CD14-positive monocyte (primary cell): ENCODE data around the gene ESD. TPM values are rescaled to one million over a fixed set of nuclear protein-coding genes. Genes with fewer than 3 reads are reported as not detected.
A peak's percentile ranks its signal among the peaks of the same experiment; 100 is the strongest.

Experiments
- DNase-seq, 3 donors: peaks; one replicate each; pipeline ENCODE4 v3.0.0-alpha.2; 2011 to 2022
- H2AFZ ChIP-seq: 2 replicates; pipeline ENCODE4 v1.6.0; 2012; ENCODE audit warnings: mild to moderate bottlenecking, low read depth, low read length, inconsistent platforms; ENCODE audit not compliant: insufficient read depth, poor library complexity, severe bottlenecking
- H3K27ac ChIP-seq, 2 donors: 1 replicate in 1 of 2; 2 replicates in 1 of 2; pipeline ENCODE4 v1.5.1; 2012 to 2013; ENCODE audit warnings: low read length in 2 of 2, control low read depth in 1 of 2, inconsistent platforms in 1 of 2, low read depth in 1 of 2, mild to moderate bottlenecking in 1 of 2
- H3K27me3 ChIP-seq, 2 donors: one replicate each; pipeline versions ENCODE4 v1.6.0 to v1.6.1; 2011 to 2013; ENCODE audit warnings: low read length in 2 of 2; ENCODE audit not compliant: control insufficient read depth in 2 of 2, insufficient read depth in 2 of 2
- H3K36me3 ChIP-seq, 2 donors: replicated peaks in 1 of 2; 1 replicate in 1 of 2; 2 replicates in 1 of 2; pipeline versions ENCODE4 v1.5.1 to v1.6.1; 2012 to 2013; ENCODE audit warnings: low read length in 2 of 2, control low read depth in 1 of 2, inconsistent platforms in 1 of 2, mild to moderate bottlenecking in 1 of 2; ENCODE audit not compliant: insufficient read depth in 2 of 2, control insufficient read depth in 1 of 2
- H3K4me1 ChIP-seq, 2 donors: 1 replicate in 1 of 2; 2 replicates in 1 of 2; pipeline versions ENCODE4 v1.5.1 to v1.6.1; 2012 to 2013; ENCODE audit warnings: low read length in 2 of 2, control low read depth in 1 of 2, inconsistent platforms in 1 of 2, mild to moderate bottlenecking in 1 of 2, moderate library complexity in 1 of 2; ENCODE audit not compliant: insufficient read depth in 2 of 2, control insufficient read depth in 1 of 2
- H3K4me2 ChIP-seq: replicated peaks from 2 replicates; pipeline ENCODE3; 2012; ENCODE audit warnings: low read length, moderate library complexity, mild to moderate bottlenecking; ENCODE audit not compliant: poor library complexity, severe bottlenecking; ENCODE audit errors: extremely low read depth
- H3K4me3 ChIP-seq, 3 experiments: fragments of 200-600 bp in 1 of 3; sonication (generic) in 1 of 3; replicated peaks in 1 of 3; 1 replicate in 2 of 3; 2 replicates in 1 of 3; pipeline ENCODE4 v1.5.1; 2011 to 2013; ENCODE audit warnings: low read length in 3 of 3, mild to moderate bottlenecking in 3 of 3, control low read depth in 2 of 3, low read depth in 2 of 3, inconsistent platforms in 1 of 3, moderate library complexity in 1 of 3
- H3K79me2 ChIP-seq: 2 replicates; pipeline ENCODE4 v1.6.0; 2012; ENCODE audit warnings: mild to moderate bottlenecking, control low read depth, inconsistent platforms, low read length, moderate library complexity; ENCODE audit not compliant: insufficient read depth
- H3K9ac ChIP-seq: 2 replicates; pipeline ENCODE4 v1.6.0; 2017; ENCODE audit warnings: low read length, mild to moderate bottlenecking; ENCODE audit not compliant: insufficient read depth, poor library complexity, severe bottlenecking
- H3K9me3 ChIP-seq, 2 donors: replicated peaks in 1 of 2; 1 replicate in 1 of 2; 2 replicates in 1 of 2; pipeline versions ENCODE4 v1.5.1 to v1.6.1; 2012 to 2013; ENCODE audit warnings: low read length in 2 of 2, control low read depth in 1 of 2; ENCODE audit not compliant: control insufficient read depth in 1 of 2, insufficient read depth in 1 of 2
- H4K20me1 ChIP-seq: 2 replicates; pipeline ENCODE4 v1.6.0; 2012; ENCODE audit warnings: mild to moderate bottlenecking, low read length, control low read depth, moderate library complexity; ENCODE audit not compliant: insufficient read depth
- H3K27ac Mint-ChIP-seq, 7 donors: one replicate each; pipeline ENCODE4 v1.8.0; 2020; ENCODE audit warnings: mild to moderate bottlenecking in 7 of 7, mixed read lengths in 7 of 7, moderate library complexity in 6 of 7, inconsistent platforms in 2 of 7
- H3K27me3 Mint-ChIP-seq, 3 donors: one replicate each; pipeline ENCODE4 v1.8.0; 2021 to 2022; ENCODE audit warnings: low read depth in 3 of 3, mild to moderate bottlenecking in 3 of 3, mixed read lengths in 3 of 3, moderate library complexity in 3 of 3, inconsistent platforms in 1 of 3
- H3K36me3 Mint-ChIP-seq, 2 donors: one replicate each; pipeline ENCODE4 v1.8.0; 2020; ENCODE audit warnings: mixed read lengths in 2 of 2, inconsistent platforms in 1 of 2, mild to moderate bottlenecking in 1 of 2
- H3K4me1 Mint-ChIP-seq: one replicate; pipeline ENCODE4 v1.8.0; 2020; ENCODE audit warnings: mild to moderate bottlenecking, mixed read lengths
- H3K4me3 Mint-ChIP-seq, 2 donors: one replicate each; pipeline ENCODE4 v1.8.0; 2020; ENCODE audit warnings: mild to moderate bottlenecking in 2 of 2, mixed read lengths in 2 of 2, moderate library complexity in 1 of 2
- H3K9me3 Mint-ChIP-seq, 7 donors: one replicate each; pipeline ENCODE4 v1.8.0; 2020 to 2022; ENCODE audit warnings: mixed read lengths in 7 of 7, mild to moderate bottlenecking in 6 of 7, moderate library complexity in 6 of 7, inconsistent platforms in 2 of 7
- WGBS: methylation state at CpG from one replicate; pipeline ENCODE4 v1.1.5; 2013; ENCODE audit warnings: missing lambda C conversion rate; ENCODE audit not compliant: insufficient coverage; 5-methylcytosine and 5-hydroxymethylcytosine counted together
- intact Hi-C, 2 donors: fragments of 100-400 bp; cut with micrococcal nuclease; formaldehyde crosslinking; loops; one replicate each; pipeline versions ENCODE4 v1.15.0 to v1.15.1; 2023
- polyA plus RNA-seq, 3 donors: library from polyadenylated mRNA; depleted of rRNA in 1 of 3; unstranded in 2 of 3; stranded (reverse) in 1 of 3; fragments of 300-500 nt in 2 of 3; fragments of >200 nt in 1 of 3; fragmentation: Illumina TruSeq in 2 of 3; gene quantifications; 1 replicate in 2 of 3; 2 replicates in 1 of 3; pipeline ENCODE4 v1.2.3, GENCODE V29; 2012 to 2021
- TF ChIP-seq, protein P1 (sequence below): fragments of 200-600 bp; IDR thresholded peaks from one replicate; pipeline ENCODE4 v1.8.0; 2022; ENCODE audit warnings: antibody characterized with exemption, mild to moderate bottlenecking

ESD gene
- polyA plus RNA-seq, 3 donors: 46.8 to 147 (median 139) TPM

DNA sequence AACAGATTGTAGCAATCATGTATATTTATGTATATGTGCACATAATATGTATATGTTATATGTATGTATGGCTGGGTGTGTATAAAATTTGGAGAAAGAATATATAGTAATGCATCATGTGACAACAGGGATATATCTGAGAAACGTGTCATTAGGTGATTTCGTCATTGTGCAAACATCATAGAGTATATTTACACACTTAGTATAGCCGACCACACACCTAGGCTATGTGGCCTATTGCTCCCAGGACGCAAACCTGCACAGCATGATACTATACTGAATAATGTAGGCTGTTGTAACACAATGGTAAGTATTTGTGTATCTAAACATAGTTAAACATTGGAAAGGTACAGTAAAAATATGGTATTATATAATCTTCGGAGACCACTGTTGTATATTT lies 43.8 kb downstream of the ESD start:
- Mint-ChIP-seq H3K27ac (no peak overlapping the region), H3K9me3 (peaks cover 0 to 4% (median 1%) of the 10 kb centered on the region in 7 donors), H3K4me1 (peaks cover 56% of the 10 kb centered on the region), H3K36me3 (peaks cover 28 to 39% of the 10 kb centered on the region in 2 donors), H3K27me3 (peaks cover 15 to 19% (median 15%) of the 10 kb centered on the region in 3 donors), H3K4me3 (no peak overlapping the region)
- no peak overlapping the region for H2AFZ ChIP-seq
- peaks cover 44 to 48% of the 10 kb centered on the region in 2 donors for H3K4me1 ChIP-seq
- H4K20me1 ChIP-seq: peaks cover 8% of the 10 kb centered on the region
- no peak overlapping the region for H3K4me2 ChIP-seq
- no peak overlapping the region for H3K27ac ChIP-seq
- H3K9me3 ChIP-seq: no peaks in the 10 kb centered on the region
- WGBS: no CpG with 5 or more reads among the region's 5 CpGs
- H3K36me3 ChIP-seq: peaks cover 4 to 13% of the 10 kb centered on the region in 2 donors
- TF ChIP-seq, protein P1, sequence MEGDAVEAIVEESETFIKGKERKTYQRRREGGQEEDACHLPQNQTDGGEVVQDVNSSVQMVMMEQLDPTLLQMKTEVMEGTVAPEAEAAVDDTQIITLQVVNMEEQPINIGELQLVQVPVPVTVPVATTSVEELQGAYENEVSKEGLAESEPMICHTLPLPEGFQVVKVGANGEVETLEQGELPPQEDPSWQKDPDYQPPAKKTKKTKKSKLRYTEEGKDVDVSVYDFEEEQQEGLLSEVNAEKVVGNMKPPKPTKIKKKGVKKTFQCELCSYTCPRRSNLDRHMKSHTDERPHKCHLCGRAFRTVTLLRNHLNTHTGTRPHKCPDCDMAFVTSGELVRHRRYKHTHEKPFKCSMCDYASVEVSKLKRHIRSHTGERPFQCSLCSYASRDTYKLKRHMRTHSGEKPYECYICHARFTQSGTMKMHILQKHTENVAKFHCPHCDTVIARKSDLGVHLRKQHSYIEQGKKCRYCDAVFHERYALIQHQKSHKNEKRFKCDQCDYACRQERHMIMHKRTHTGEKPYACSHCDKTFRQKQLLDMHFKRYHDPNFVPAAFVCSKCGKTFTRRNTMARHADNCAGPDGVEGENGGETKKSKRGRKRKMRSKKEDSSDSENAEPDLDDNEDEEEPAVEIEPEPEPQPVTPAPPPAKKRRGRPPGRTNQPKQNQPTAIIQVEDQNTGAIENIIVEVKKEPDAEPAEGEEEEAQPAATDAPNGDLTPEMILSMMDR: no peak
- peaks cover 11 to 14% of the 10 kb centered on the region in 2 donors for H3K27me3 ChIP-seq
- intact Hi-C loops: no loop called here
- H3K79me2 ChIP-seq: no peaks in the 10 kb centered on the region
- no peak overlapping the region for H3K4me3 ChIP-seq
- DNase-seq: no peak
- H3K9ac ChIP-seq: no peak overlapping the region

DNA sequence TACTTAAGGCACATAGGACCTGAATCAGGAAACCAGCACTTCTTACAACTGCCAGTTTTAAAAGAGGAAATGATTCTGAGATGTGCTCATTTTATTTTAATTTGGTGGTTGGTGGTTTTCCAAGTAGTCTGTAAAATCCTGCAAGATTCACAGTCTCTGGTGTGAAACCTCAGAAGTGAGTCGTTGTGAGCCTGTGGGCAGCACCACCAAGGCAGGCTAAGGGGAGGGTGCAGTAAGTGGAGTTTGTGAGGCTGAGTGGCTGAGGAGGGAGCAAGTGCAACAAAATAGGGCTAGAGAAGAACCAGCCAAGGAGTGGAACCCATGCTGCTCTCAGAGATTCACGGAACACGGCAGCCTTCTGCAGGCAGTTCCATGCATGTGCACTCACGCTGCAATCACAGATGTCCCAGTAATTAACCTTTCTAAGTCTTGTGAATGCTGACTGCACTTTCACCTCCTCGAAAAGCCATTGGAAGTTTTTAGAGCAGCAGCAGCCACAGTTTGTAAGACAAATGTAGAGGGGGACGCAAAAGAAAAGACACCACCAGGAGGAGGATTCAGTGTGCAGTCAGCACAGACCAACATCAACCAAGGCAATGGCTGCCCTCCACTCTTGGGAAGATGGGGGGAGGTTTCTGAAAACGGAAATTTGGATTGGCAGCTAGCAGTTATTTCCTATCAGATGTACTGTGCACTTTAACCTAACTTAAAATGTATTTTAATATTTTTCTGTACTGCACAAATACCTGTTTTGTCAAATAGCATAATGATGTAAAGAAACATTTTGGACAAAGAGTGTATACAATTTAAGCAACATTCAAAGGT lies 44.9 kb downstream of the ESD start:
- H3K4me1 ChIP-seq: peaks cover 35 to 40% of the 10 kb centered on the region in 2 donors
- Mint-ChIP-seq H3K27ac (peak overlapping the region; percentile 65 to 82 (median 77)), H3K4me3 (peak overlapping the region; percentile 65 to 92), H3K27me3 (peaks cover 10 to 17% (median 15%) of the 10 kb centered on the region in 3 donors), H3K4me1 (peaks cover 48% of the 10 kb centered on the region), H3K9me3 (peaks cover 0 to 4% (median 0%) of the 10 kb centered on the region in 7 donors), H3K36me3 (peaks cover 33 to 44% of the 10 kb centered on the region in 2 donors)
- intact Hi-C loops: no loop called here
- peaks cover 4 to 19% of the 10 kb centered on the region in 2 donors for H3K36me3 ChIP-seq
- no peak overlapping the region for H3K9ac ChIP-seq
- H3K4me2 ChIP-seq: peak overlapping the region; percentile 59
- TF ChIP-seq, protein P1: no peak
- peaks cover 8% of the 10 kb centered on the region for H4K20me1 ChIP-seq
- DNase-seq: peak; percentile 74 to 80 (median 77)
- H2AFZ ChIP-seq: no peak overlapping the region
- peak overlapping the region in 1 of 2 donors; percentile 3 for H3K27ac ChIP-seq
- peak overlapping the region in 1 of 3 experiments; percentile 57 for H3K4me3 ChIP-seq
- no peaks in the 10 kb centered on the region for H3K9me3 ChIP-seq
- peaks cover 11 to 14% of the 10 kb centered on the region in 2 donors for H3K27me3 ChIP-seq
- no peaks in the 10 kb centered on the region for H3K79me2 ChIP-seq
- WGBS: 4% methylated on average over 5 of the region's 7 CpGs
